ENCODE results near the gene CREBZF. TPM values are rescaled to one million over a fixed set of nuclear protein-coding genes. Genes with fewer than 3 reads are reported as not detected.
A peak's percentile ranks its signal among the peaks of the same experiment; 100 is the strongest.
"Not testable (repeated sequence)": the region's sequence is repeated elsewhere in the genome, so short reads cannot be mapped to it uniquely, and the experiment has no call there.

CREBZF gene
- total RNA-seq, 1 experiment from 2014 or later, result 28.3 TPM

DNA sequence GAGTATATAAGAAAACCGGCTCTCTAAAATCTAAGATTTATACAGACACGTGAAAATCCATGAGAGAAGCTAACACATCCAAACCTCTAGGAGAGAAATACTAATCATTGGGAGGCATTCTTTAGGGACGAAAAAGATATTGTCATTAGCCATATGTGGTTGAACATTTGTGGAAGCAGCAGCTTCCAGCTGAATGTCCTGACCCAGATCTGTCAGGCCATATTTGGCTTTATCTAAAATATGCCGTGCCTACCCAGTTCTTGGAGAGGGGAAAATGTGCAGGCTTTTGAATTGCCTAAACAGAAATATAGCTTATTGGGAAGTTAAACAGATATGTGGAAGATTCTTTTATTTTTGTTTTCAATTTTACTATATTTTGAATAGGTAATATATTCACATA is 14.6 kb upstream of the CREBZF start:
- in situ Hi-C loops (cut with HindIII; ENCODE audit: low pct_unique_long_range_greater_than_20kb, low sequenced_read_pairs), result no loop called here
- DNase-seq (ENCODE audit: low read depth, low spot score), result no peak

DNA sequence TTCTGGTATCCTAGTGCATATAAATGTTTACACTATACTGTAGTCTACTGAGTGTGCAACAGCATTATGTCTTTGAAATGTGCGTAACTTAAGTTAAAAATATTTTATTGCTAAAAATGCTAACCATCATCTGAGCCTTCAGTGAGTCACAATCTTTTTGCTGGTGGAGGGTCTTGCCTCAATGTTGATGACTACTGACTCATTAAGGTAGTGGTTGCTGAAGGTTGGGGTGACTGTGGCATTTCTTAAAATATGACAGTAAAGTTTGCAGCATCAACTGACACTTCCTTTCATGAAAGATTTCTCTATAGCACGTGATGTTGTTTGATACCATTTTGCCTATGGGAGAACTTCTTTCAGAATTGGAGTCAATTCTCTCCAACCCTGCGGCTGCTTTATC is 8.5 kb upstream of the CREBZF start:
- in situ Hi-C loops (cut with HindIII; ENCODE audit: low pct_unique_long_range_greater_than_20kb, low sequenced_read_pairs), result no loop called here
- no peak for DNase-seq (ENCODE audit: low read depth, low spot score)

DNA sequence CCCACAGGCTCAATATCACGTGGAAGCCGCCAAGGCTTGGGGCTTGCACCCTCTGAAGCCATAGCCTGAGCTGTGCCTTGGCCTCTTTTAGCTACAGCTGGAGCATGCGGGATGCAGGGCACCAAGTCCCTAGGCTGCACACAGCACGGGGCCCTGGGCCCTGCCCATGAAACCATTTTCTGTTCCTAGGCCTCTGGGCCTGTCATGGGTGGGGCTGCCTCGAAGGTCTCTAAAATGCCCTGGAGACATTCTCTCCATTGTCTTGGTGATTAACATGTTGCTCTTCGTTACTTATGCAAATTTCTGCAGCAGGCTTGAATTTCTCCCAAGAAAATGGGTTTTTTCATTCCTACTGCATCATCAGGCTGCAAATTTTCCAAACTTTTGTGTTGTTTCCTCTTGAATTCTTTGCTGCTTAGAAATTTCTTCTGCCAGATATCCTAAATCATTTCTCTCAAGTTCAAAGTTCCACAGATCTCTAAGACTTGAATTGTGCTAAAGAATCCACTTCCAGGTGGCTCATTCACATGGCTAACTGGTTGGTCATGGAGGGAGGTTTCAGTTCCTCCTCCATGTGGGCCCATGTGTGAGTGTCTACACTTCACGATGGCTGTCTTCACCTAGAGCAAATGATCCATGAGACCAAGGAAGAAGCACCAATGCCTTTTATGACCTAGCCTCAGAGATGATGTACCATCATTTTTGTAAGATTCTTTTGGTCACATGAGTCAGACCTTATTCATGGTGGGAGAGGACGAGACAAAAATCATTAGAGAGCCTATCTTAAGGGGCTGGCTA is 7.4 kb upstream of the CREBZF start:
- no peak for DNase-seq (ENCODE audit: low read depth, low spot score)
- in situ Hi-C loops (cut with HindIII; ENCODE audit: low pct_unique_long_range_greater_than_20kb, low sequenced_read_pairs), result no loop called here

DNA sequence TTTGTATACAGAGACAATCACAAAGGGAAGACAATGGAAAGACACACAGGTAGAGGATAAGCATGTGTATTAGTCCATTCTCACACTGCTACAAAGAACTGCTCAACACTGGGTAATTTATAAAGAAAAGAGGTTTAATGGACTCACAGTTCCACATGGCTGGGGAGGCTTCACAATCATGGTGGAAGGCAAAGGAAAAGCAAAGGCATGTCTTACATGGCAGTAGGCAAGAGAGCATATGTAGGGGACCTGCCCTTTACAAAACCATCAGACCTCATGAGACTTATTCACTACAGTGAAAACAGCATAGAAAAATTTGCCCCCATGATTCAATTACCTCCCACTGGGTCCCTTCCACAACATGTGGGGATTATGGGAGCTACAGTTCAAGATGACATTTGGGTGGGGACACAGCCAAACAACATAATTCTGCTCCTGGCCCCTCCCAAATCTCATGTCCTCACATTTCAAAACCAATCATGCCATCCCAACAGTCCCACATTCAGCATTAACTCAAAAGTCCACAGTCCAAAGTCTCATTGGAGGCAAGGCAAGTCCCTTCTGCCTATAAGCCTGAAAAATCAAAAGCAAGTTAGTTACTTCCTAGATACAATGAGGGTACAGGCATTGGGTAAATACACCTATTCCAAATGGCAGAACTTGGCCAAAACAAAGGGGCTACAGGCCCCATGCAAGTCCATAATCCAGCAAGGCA is 6.2 kb upstream of the CREBZF start:
- DNase-seq (ENCODE audit: low read depth, low spot score); in situ Hi-C loops (cut with HindIII; ENCODE audit: low pct_unique_long_range_greater_than_20kb, low sequenced_read_pairs): not testable (repeated sequence)

DNA sequence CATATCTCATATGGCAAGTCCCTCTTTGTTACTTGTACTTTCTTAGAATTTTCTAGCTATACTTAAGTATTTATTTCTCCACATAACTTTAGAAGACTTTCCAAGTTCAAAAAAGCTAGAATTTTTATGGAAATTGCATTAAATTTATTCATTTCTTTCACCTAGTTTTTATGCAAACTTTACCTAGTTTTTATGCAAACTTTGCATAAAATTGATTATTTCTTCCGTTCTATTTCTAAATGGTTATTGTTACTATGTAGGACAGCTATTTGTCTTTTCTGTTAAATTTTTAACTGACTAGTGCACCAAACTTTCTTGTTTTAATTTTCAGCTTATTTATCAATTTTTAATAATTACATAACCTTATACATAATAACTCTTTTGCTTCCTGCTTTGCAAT is 3.2 kb upstream of the CREBZF start:
- in situ Hi-C loops (cut with HindIII; ENCODE audit: low pct_unique_long_range_greater_than_20kb, low sequenced_read_pairs), result no loop called here
- DNase-seq (ENCODE audit: low read depth, low spot score), result no peak

DNA sequence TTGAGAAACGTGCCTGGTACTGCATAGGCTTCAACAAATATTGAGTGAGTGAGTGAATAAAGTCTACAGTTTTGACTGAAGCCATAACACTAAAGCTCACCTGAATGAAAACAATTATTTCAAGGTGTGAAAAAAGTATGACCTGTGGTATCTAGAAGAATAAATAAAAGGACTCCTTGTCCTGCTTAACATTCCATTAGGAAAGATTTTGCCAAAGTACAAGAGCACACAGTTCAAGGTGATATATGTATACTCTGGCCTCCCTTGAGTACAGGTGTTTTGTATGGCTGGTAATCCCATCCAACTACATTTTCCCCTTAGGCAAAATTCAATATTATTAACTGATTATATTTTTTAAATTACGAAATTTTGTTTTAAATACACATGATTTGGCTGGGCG is 1.8 kb upstream of the CREBZF start:
- DNase-seq (ENCODE audit: low read depth, low spot score), result no peak
- in situ Hi-C loops (cut with HindIII; ENCODE audit: low pct_unique_long_range_greater_than_20kb, low sequenced_read_pairs), result no loop called here

DNA sequence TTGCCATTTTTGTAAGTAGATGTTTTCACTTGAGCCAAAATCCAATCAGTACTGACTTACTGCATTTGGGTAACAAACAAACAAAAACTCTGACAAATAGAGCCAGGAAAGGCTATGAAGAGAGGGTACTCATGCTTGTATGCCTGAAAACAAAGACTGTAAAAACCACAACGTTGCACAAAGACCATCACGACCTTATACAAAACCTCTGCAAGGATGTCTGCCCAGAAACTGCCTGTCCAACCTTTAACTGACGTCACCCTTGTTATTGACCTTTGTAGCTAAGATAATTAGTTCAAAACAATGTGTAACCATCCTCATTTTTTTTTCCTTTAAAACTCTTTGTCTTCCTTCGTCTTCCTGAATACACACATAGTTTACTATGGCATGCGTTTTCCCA is 804 bp upstream of the CREBZF start:
- no peak for DNase-seq (ENCODE audit: low read depth, low spot score)
- in situ Hi-C loops (cut with HindIII; ENCODE audit: low pct_unique_long_range_greater_than_20kb, low sequenced_read_pairs), result no loop called here

DNA sequence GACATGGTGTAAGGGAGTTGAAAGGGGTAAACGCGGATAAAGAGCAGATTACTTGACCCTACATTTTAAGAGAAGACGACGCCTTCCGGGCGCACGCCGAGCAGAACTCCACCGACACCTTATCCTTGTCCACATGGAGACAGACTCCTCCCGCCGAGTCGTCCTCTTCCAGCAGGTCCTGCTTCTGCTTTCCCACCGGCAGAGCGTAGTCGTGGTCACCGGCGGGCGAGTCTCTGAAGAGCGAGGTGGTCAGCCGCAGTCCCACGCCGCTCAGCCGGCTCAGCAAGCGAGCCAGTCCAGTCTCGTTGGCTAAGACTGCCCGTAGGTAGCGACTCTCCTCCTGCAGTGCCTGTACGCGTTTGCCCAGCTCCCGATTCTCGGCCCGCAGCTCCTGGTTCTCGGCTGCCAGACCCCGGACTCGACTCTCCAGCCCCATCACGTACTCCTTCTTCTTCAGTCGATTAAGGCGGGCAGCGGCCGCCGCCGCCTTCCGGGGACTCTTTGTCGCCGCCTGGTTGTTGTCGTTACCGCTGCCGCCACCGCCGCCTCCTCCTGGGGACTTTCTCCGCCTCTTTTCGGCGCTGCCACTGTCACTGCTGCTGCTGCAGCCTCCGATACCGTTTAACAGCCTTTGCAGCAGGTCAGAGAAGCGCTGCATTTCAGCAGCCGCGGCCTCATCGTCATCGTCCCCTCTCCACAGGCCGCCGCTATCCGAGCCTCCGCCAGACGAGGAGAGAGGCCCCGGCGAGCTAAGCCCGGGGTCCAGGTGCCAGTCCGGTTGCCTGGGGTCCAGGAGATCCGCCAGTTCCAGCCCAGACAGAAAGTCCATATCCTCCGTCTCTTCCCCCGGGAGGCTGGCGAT is 945 bp downstream of the CREBZF start:
- in situ Hi-C loops (cut with HindIII; ENCODE audit: low pct_unique_long_range_greater_than_20kb, low sequenced_read_pairs), result no loop called here
- DNase-seq (ENCODE audit: low read depth, low spot score), result peak; percentile 36

DNA sequence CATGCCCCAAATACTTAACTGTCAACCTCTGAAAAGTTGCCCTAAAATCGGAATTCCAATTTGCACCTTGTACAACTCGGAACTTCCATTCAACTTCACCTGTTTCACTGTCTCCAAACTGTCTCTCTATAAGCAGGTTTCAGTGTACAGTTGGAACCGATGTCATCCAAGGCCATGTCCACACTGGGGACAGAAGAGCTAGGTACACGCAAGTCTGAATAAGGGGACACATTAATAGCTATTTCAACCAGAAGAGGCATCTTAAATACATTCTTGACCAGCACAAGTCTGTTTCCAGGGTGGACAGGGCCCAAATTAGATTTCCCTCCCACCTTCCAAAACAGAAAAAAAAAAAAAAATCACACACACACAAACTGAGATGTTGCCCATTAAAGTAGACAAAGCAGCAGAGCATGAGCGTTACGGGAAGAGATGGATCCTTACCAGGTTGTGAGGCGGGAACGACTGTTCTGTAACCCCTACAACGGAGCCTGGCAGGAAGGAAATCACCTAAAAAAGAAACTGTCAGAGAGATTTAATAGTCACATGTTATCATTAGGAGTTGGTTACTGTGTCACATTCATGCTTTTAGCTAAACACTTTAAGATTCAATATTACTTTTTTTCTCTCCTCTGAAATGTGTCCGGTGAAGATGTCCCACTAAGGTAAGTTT is 1.7 kb downstream of the CREBZF start:
- in situ Hi-C loops (cut with HindIII; ENCODE audit: low pct_unique_long_range_greater_than_20kb, low sequenced_read_pairs), result no loop called here
- DNase-seq (ENCODE audit: low read depth, low spot score), result no peak

DNA sequence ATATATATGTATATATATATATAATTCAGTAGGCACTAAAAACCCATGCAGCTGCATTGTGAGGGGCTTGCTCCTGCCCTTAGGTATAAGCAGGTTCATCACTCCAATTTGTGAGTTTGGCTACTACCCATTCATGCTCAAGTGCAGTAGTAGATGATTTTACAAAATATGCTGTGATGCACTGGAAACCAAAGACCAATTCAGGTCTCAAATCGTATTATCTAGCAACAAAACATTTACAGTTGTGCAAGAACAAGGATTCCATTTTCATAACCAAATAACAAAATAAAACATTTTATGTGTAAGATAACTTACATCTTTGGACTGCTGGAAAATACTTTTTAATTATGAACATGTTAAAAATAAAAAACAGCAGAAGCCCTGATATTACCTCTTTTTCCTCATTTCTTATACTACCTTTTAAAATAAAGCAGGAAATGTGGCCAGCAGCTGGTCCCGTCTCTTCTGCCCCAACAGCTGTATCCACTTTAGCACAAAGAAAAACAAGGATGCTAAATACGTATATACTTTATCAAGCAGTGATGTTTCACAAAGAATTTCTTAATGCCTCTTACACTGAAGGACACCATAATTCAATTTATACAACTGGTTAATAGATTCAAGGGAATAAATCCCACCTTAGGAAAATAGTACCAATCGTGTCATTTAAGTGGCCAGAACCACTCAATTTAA is 2.8 kb downstream of the CREBZF start:
- in situ Hi-C loops (cut with HindIII; ENCODE audit: low pct_unique_long_range_greater_than_20kb, low sequenced_read_pairs), result no loop called here
- DNase-seq (ENCODE audit: low read depth, low spot score), result no peak

DNA sequence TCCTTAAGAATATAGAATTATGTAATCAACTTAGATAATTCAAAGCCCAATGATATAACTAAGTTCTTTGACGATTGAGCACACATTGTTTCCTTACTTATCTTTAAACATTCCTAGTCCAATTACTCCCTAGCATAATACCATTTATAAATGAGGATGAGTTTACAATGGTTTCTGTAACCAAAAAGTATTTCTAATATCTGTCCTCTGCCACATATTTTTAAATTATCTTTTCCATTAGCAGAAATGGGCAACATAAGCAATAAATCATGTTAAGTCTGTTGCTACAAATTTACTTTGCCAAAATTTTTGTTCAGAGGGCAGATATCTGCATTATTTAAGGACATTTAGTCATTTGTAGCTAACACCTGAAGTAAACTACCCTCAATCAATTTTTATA is 6.7 kb downstream of the CREBZF start:
- DNase-seq (ENCODE audit: low read depth, low spot score), result no peak
- in situ Hi-C loops (cut with HindIII; ENCODE audit: low pct_unique_long_range_greater_than_20kb, low sequenced_read_pairs), result no loop called here

DNA sequence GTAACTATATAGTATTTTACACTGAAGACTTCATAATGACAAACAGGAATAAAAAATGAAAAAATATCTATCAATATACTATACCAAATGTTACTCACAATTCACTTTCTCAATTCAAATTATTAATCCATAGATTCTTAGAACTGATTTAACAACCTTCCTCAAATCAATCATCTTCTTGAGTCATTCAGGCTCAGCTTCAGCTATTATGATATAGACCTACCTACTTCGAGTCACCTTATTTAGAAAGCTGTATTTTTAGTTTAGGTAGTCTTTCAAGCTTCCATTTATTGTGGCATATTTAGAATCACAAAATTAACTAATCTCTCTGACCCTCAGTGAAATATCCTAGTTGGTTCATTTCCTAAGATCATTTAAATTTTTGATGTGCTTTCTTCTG is 8.2 kb downstream of the CREBZF start:
- in situ Hi-C loops (cut with HindIII; ENCODE audit: low pct_unique_long_range_greater_than_20kb, low sequenced_read_pairs), result no loop called here
- DNase-seq (ENCODE audit: low read depth, low spot score), result no peak

DNA sequence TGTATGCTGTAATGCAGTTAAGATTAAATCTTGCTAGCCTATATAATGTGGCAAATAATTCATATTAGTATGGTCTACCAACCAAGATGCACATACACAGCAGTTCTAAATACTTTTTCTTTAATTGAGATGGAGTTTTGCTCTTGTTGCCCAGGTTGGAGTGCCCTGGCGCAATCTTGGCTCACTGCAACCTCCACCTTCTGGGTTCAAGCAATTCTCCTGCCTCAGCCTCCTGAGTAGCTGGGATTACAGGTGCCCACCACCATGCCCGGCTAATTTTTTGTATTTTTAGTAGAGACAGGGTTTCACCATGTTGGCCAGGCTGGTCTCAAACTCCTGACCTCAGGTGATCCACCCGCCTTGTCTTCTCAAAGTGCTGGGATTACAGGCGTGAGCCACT is 10.6 kb downstream of the CREBZF start:
- in situ Hi-C loops (cut with HindIII; ENCODE audit: low pct_unique_long_range_greater_than_20kb, low sequenced_read_pairs); DNase-seq (ENCODE audit: low read depth, low spot score): not testable (repeated sequence)

DNA sequence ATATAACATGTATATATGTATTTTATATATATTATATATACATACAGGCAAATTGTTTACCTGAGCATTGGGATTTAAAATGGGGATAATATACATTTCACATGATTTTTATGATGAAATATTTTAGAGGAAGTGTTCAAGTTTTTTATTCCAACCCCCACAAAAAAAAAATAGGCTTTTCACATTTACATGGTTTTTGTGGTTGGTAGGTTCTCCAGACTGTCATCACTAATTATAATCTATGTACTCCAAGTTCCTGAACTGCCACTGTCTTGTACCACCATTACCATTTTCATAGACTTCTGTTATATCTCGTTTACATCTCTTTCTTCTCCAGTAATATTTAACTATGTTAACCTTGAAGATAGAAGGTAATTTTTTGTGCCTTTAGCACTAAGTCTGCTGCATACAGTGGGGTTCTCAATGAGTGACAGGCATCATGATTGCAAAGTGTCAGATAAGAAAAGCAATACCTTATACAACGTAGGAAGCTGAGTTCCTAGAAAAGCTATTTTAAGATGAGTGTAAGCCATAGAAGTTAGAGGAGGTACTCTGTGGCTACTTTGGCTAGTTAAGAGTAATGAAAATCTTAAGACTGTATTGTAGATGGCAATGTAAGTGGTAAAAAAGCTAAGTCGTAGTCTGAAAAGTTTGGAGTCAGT is 12.0 kb downstream of the CREBZF start:
- no peak for DNase-seq (ENCODE audit: low read depth, low spot score)
- in situ Hi-C loops (cut with HindIII; ENCODE audit: low pct_unique_long_range_greater_than_20kb, low sequenced_read_pairs), result no loop called here

DNA sequence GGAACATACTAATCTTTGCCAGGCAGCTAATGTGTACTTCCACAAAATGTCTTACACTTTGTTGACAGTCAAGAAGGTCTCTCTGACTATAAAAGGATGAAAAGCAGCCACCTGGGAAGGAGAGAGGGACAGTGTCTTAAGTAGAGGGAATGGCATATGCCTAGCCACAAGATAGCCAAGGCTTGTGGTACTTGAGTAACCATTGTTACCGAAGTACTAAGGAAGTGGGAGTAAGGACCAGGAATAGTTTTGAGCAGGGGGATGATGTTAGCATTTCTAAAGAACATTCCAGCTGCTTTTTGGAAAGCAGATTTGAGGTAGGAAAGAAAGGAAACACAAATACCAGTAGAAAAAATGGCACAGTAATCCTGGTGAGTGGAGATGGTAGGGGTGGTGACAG is 13.8 kb downstream of the CREBZF start:
- in situ Hi-C loops (cut with HindIII; ENCODE audit: low pct_unique_long_range_greater_than_20kb, low sequenced_read_pairs), result no loop called here
- DNase-seq (ENCODE audit: low read depth, low spot score), result no peak

DNA sequence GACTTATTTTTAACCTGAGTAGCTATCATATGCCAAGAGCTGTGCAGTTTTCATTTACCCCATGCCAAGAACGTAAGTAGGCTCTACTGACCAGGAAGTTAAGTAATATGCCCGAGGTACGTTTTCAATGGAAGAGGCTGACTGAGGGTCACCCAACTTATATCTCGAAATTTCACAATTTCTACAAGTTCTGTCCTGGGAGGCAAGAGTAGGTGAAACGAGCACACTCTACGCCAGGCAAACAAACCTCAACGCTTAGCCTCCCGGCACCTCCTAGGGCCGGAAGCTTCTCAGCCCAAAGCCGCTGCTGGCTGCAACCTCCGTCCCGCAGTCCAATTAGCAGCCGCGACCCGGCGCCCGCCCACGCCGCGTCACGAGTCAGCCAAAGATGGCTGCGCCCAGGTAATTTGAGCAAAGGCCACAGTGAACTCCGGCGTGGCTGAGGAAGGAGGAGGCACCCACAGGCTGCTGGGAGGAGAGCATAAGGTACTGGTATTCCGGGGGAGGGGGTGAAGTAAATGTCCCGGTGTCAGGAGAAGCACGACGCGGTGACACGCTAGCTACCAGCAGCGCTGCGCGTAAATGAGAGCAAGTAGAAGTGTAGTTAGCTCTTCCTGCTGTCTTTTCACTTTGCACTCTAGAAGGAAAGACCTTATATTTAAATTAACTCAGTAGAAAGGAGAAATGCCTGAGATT is 17.2 kb downstream of the CREBZF start, which contains the start of gene TMEM126A:
TSS of gene TMEM126A (plus strand) at position 364 of the 696 bp plus-strand sequence. CDS start 2,289 bp downstream, outside the sequence.
- DNase-seq (ENCODE audit: low read depth, low spot score), result peak; percentile 80
- in situ Hi-C loops (cut with HindIII; ENCODE audit: low pct_unique_long_range_greater_than_20kb, low sequenced_read_pairs), result no loop called here

Data from SK-MEL-5 (cell line).